PC-9 (cell line): ENCODE measurements around the gene PAGR1. TPM values are rescaled to one million over a fixed set of nuclear protein-coding genes. Genes with fewer than 3 reads are reported as not detected.
A peak's percentile ranks its signal among the peaks of the same experiment; 100 is the strongest.

Experiments used
- BruUV-seq: library from RNA; stranded (reverse); fragments of 400-500 nt; replicated peaks from 2 replicates; lab custom pipeline; 2021; lab: Mats Ljungman, UMichigan
- CTCF ChIA-PET: fragments of 300-600 bp; sonication (Branson Sonifier 250); formaldehyde crosslinking; loops from one replicate; lab custom pipeline; 2022; ENCODE audit warnings: antibody characterized with exemption; lab: Charles Lee
- POLR2A ChIA-PET: fragments of 300-600 bp; sonication (Branson Sonifier 250); formaldehyde crosslinking; loops from one replicate; lab custom pipeline; 2022; ENCODE audit warnings: antibody characterized with exemption; ENCODE audit not compliant: unreplicated experiment; lab: Charles Lee
- DNase-seq, 2 experiments: peaks; one replicate each; pipeline versions ENCODE4 v3.0.0 to v3.0.0-alpha.2; 2015 to 2022; ENCODE audit warnings: mixed read lengths in 1 of 2
- H2AFZ ChIP-seq: fragments of 200-600 bp; sonication (generic); 2 replicates; pipeline ENCODE4 v1.8.1; 2017; ENCODE audit warnings: antibody characterized with exemption
- H3F3A ChIP-seq: fragments of 200-600 bp; sonication (generic); 2 replicates; pipeline ENCODE4 v1.8.1; 2017; ENCODE audit warnings: antibody characterized with exemption, mild to moderate bottlenecking, low read depth; ENCODE audit not compliant: insufficient read depth
- H3K27ac ChIP-seq: fragments of 200-600 bp; sonication (generic); 2 replicates; pipeline ENCODE4 v1.6.1; 2016; ENCODE audit warnings: mixed run types
- H3K27me3 ChIP-seq: fragments of 200-600 bp; sonication (generic); 2 replicates; pipeline ENCODE4 v1.6.1; 2016; ENCODE audit warnings: low read depth, mixed run types; ENCODE audit not compliant: insufficient read depth
- H3K36me3 ChIP-seq: fragments of 200-600 bp; sonication (generic); 2 replicates; pipeline ENCODE4 v1.6.1; 2016; ENCODE audit warnings: low read depth, mixed run types
- H3K4me1 ChIP-seq: fragments of 200-600 bp; sonication (generic); replicated peaks from 2 replicates; pipeline ENCODE4 v1.6.1; 2016; ENCODE audit warnings: mixed run types; ENCODE audit not compliant: insufficient read depth
- H3K4me2 ChIP-seq: fragments of 200-600 bp; sonication (generic); 2 replicates; pipeline ENCODE4 v1.6.1; 2017; ENCODE audit warnings: mixed run types
- H3K4me3 ChIP-seq: fragments of 200-600 bp; sonication (generic); 2 replicates; pipeline ENCODE4 v1.6.1; 2016; ENCODE audit warnings: mixed run types
- H3K79me2 ChIP-seq: fragments of 200-600 bp; sonication (generic); 2 replicates; pipeline ENCODE4 v1.6.1; 2017; ENCODE audit warnings: low read depth, mixed run types
- H3K9me2 ChIP-seq: fragments of 200-600 bp; sonication (generic); 2 replicates; pipeline ENCODE4 v1.8.1; 2017; ENCODE audit warnings: mild to moderate bottlenecking; ENCODE audit not compliant: insufficient read depth
- H3K9me3 ChIP-seq: fragments of 200-600 bp; sonication (generic); 2 replicates; pipeline ENCODE4 v1.8.1; 2016; ENCODE audit warnings: low read depth; ENCODE audit not compliant: insufficient read depth
- H4K20me1 ChIP-seq: fragments of 200-600 bp; sonication (generic); 2 replicates; pipeline ENCODE4 v1.8.1; 2017; ENCODE audit not compliant: insufficient read depth
- CTCF ChIP-seq: fragments of 200-600 bp; sonication (generic); conservative IDR thresholded peaks from 2 replicates; pipeline ENCODE4 v1.6.1; 2017; ENCODE audit warnings: mixed run types, antibody characterized with exemption, mild to moderate bottlenecking, moderate library complexity
- EZH2 ChIP-seq: fragments of 200-600 bp; sonication (generic); IDR thresholded peaks from 2 replicates; pipeline ENCODE4 v1.8.0; 2017; ENCODE audit warnings: antibody characterized with exemption, low read depth
- intact Hi-C: fragments of 100-400 bp; cut with micrococcal nuclease; formaldehyde crosslinking; loops from one replicate; pipeline ENCODE4 v1.10.0; 2022; ENCODE audit not compliant: unreplicated experiment
- total RNA-seq: library from RNA; stranded (reverse); gene quantifications from 2 replicates; pipeline ENCODE4 v1.2.3, GENCODE V29; 2021

The PAGR1 gene
- total RNA-seq, 1 experiment from 2014 or later, result 27.5 TPM

GRCh38 chr16:29802416-29802935, 13.5 kb upstream of the PAGR1 start:
- peaks cover 38% of the 10 kb centered on the region for H3F3A ChIP-seq
- intact Hi-C loops, result no loop called here
- H4K20me1 ChIP-seq, result no peaks in the 10 kb centered on the region
- H3K9me3 ChIP-seq, result no peaks in the 10 kb centered on the region
- H3K4me3 ChIP-seq, result no peak overlapping the region
- TF ChIP-seq EZH2, result no peak
- TF ChIP-seq CTCF, result no peak
- no TSS peak for BruUV-seq
- no peak overlapping the region for H2AFZ ChIP-seq
- DNase-seq, result no peak
- no peaks in the 10 kb centered on the region for H3K27me3 ChIP-seq
- CTCF ChIA-PET, result interaction anchor here (0.6 kb wide), 1 partner anchor 82 kb away, joined by 10 read pairs; no protein-coding TSS in a partner anchor
- no peak overlapping the region for H3K27ac ChIP-seq
- H3K4me2 ChIP-seq, result no peak overlapping the region
- POLR2A ChIA-PET, result no interaction called here
- peaks cover 10% of the 10 kb centered on the region for H3K4me1 ChIP-seq
- no peaks in the 10 kb centered on the region for H3K9me2 ChIP-seq
- peaks cover 31% of the 10 kb centered on the region for H3K36me3 ChIP-seq
- no peaks in the 10 kb centered on the region for H3K79me2 ChIP-seq

- TF ChIP-seq EZH2 (no peak), CTCF (no peak)
- Histone ChIP-seq H3K9me2 (no peaks in the 10 kb centered on the region), H3K4me3 (peak overlapping the region; percentile 76; the same call in 1 of the 2 replicates), H4K20me1 (peaks cover 8% of the 10 kb centered on the region; the same call in 1 of the 2 replicates), H3K4me1 (peaks cover 19% of the 10 kb centered on the region), H3K36me3 (peaks cover 31% of the 10 kb centered on the region; the same call in 1 of the 2 replicates), H3K9me3 (no peaks in the 10 kb centered on the region), H3K27me3 (no peaks in the 10 kb centered on the region), H3K27ac (peak overlapping the region; percentile 68; the same call in 1 of the 2 replicates), H2AFZ (no peak overlapping the region), H3K79me2 (peaks cover 11% of the 10 kb centered on the region), H3K4me2 (peak overlapping the region; percentile 85), H3F3A (peaks cover 49% of the 10 kb centered on the region)
- DNase-seq, result no peak
- BruUV-seq, result no TSS peak
- intact Hi-C loops, result no loop called here
- POLR2A ChIA-PET, result interaction anchor here (0.6 to 1.4 kb wide), 3 partner anchors 14 to 846 kb away, joined by 3 to 18 read pairs (median 4); partner anchors contain the start of gene KIF22
- CTCF ChIA-PET, result interaction anchor here (1.4 kb wide), 1 partner anchor 44 kb away, joined by 3 read pairs; no protein-coding TSS in a partner anchor
Observed at GRCh38 chr16:29804020-29804419, 11.9 kb upstream of the PAGR1 start.

- Histone ChIP-seq H3K27me3 (no peaks in the 10 kb centered on the region), H3K36me3 (peaks cover 32% of the 10 kb centered on the region; the same call in 1 of the 2 replicates), H3K79me2 (peaks cover 17% of the 10 kb centered on the region), H3F3A (peaks cover 55% of the 10 kb centered on the region), H3K27ac (peak overlapping the region; percentile 68), H3K4me2 (peak overlapping the region; percentile 85), H4K20me1 (peaks cover 10% of the 10 kb centered on the region; the same call in 1 of the 2 replicates), H3K9me3 (no peaks in the 10 kb centered on the region), H3K4me3 (peak overlapping the region; percentile 76), H3K9me2 (no peaks in the 10 kb centered on the region), H2AFZ (peak overlapping the region; percentile 84), H3K4me1 (peaks cover 26% of the 10 kb centered on the region)
- TF ChIP-seq CTCF (no peak; the same call in 1 of the 2 replicates), EZH2 (no peak)
- POLR2A ChIA-PET, result interaction anchor here (0.5 to 1.4 kb wide), 5 partner anchors 15 to 847 kb away, joined by 3 to 18 read pairs (median 4); partner anchors contain the start of gene KIF22
- CTCF ChIA-PET, result interaction anchor here (1.4 kb wide), 1 partner anchor 44 kb away, joined by 3 read pairs; no protein-coding TSS in a partner anchor
- DNase-seq, result peak in 1 of 2 experiments; percentile 41
- intact Hi-C loops, result loop anchor here (1.0 kb wide), 3 partner anchors 14 to 169 kb away; partner anchors contain the start of genes KIF22 and TAOK2
- TSS peak; percentile 67 for BruUV-seq
Observed at GRCh38 chr16:29804455-29805231, 11.3 kb upstream of the PAGR1 start.
